OCI-LY7 (cell line): ENCODE measurements around the gene LIMK1. TPM values are rescaled to one million over a fixed set of nuclear protein-coding genes. Genes with fewer than 3 reads are reported as not detected.

Experiments
- BruUV-seq: library from RNA; stranded (reverse); fragments of 400-500 nt; replicated peaks from 2 replicates; lab custom pipeline; 2021; lab: Mats Ljungman, UMichigan
- CTCF ChIA-PET: fragments of 300-600 bp; sonication (Branson Sonifier 250); formaldehyde crosslinking; loops from one replicate; lab custom pipeline; 2022; ENCODE audit warnings: antibody characterized with exemption; ENCODE audit not compliant: unreplicated experiment; lab: Charles Lee
- POLR2A ChIA-PET: fragments of 300-600 bp; sonication (Branson Sonifier 250); formaldehyde crosslinking; loops from one replicate; lab custom pipeline; 2022; ENCODE audit warnings: antibody characterized with exemption; lab: Charles Lee
- DNase-seq: peaks from one replicate; pipeline ENCODE4 v3.0.0-alpha.2; 2015; ENCODE audit warnings: low spot score
- H2AFZ ChIP-seq: fragments of 200-600 bp; sonication (generic), shearing (Covaris generic); 2 replicates; pipeline ENCODE4 v1.6.1; 2014; ENCODE audit warnings: mild to moderate bottlenecking, antibody characterized with exemption, low read length, moderate library complexity
- H3K27ac ChIP-seq: fragments of 200-600 bp; sonication (generic); 2 replicates; pipeline ENCODE4 v1.5.1; 2014; ENCODE audit warnings: mixed run types, low read depth, mild to moderate bottlenecking, moderate library complexity, low read length, inconsistent platforms; ENCODE audit not compliant: poor library complexity, severe bottlenecking
- H3K36me3 ChIP-seq: fragments of 200-600 bp; sonication (generic); 2 replicates; pipeline ENCODE4 v1.6.1; 2014; ENCODE audit warnings: mild to moderate bottlenecking, antibody characterized with exemption, low read length, moderate library complexity, mixed read lengths; ENCODE audit not compliant: insufficient read depth
- H3K4me1 ChIP-seq: fragments of 200-600 bp; sonication (generic); 2 replicates; pipeline ENCODE4 v1.5.1; 2014; ENCODE audit warnings: mild to moderate bottlenecking, low read length; ENCODE audit not compliant: insufficient read depth, poor library complexity, severe bottlenecking
- H3K4me2 ChIP-seq: fragments of 200-600 bp; sonication (generic); 2 replicates; pipeline ENCODE4 v1.6.1; 2014; ENCODE audit warnings: mild to moderate bottlenecking, low read length
- H3K4me3 ChIP-seq: fragments of 200-600 bp; sonication (generic); 2 replicates; pipeline ENCODE4 v1.5.1; 2014; ENCODE audit warnings: mild to moderate bottlenecking, low read depth, low read length; ENCODE audit not compliant: poor library complexity, severe bottlenecking
- H3K79me2 ChIP-seq: fragments of 200-600 bp; sonication (generic); 2 replicates; pipeline ENCODE4 v1.6.1; 2016; ENCODE audit warnings: low read depth, mild to moderate bottlenecking, low read length, moderate library complexity, mixed read lengths; ENCODE audit not compliant: insufficient read depth
- H3K9me2 ChIP-seq: fragments of 200-600 bp; sonication (generic); 2 replicates; pipeline ENCODE4 v1.6.1; 2016; ENCODE audit warnings: mild to moderate bottlenecking, low read length, mixed read lengths; ENCODE audit not compliant: insufficient read depth
- H3K9me3 ChIP-seq: fragments of 200-600 bp; sonication (generic); 2 replicates; pipeline ENCODE4 v1.6.1; 2014; ENCODE audit warnings: mild to moderate bottlenecking, mixed run types, low read length, mixed read lengths
- H4K20me1 ChIP-seq: fragments of 200-600 bp; sonication (generic); 2 replicates; pipeline ENCODE4 v1.6.1; 2014; ENCODE audit warnings: mild to moderate bottlenecking, antibody characterized with exemption, low read length, moderate library complexity, mixed read lengths; ENCODE audit not compliant: insufficient read depth
- CTCF ChIP-seq: fragments of 200-600 bp; sonication (generic); conservative IDR thresholded peaks from 2 replicates; pipeline ENCODE4 v1.5.1; 2014; ENCODE audit warnings: mild to moderate bottlenecking, antibody characterized with exemption, low read length, moderate library complexity, mixed read lengths
- EZH2phosphoT487 ChIP-seq: fragments of 200-600 bp; sonication (generic); IDR thresholded peaks from 2 replicates; pipeline ENCODE4 v1.6.1; 2018; ENCODE audit warnings: low read depth, borderline replicate concordance, mild to moderate bottlenecking, mixed run types, antibody characterized with exemption, low read length, moderate library complexity, mixed read lengths
- intact Hi-C: fragments of 100-400 bp; cut with micrococcal nuclease; formaldehyde crosslinking; loops from one replicate; pipeline ENCODE4 v1.10.0; 2022; ENCODE audit not compliant: unreplicated experiment
- total RNA-seq, 2 experiments: library from RNA; depleted of rRNA in 1 of 2; stranded (reverse); fragments of >200 nt in 1 of 2; shearing (Covaris generic) in 1 of 2; gene quantifications; 2 replicates each; pipeline ENCODE4 v1.2.3, GENCODE V29; 2014 to 2022

The LIMK1 gene
- total RNA-seq, 2 experiments from 2014 or later = 31.7 to 67.3 TPM

DNA sequence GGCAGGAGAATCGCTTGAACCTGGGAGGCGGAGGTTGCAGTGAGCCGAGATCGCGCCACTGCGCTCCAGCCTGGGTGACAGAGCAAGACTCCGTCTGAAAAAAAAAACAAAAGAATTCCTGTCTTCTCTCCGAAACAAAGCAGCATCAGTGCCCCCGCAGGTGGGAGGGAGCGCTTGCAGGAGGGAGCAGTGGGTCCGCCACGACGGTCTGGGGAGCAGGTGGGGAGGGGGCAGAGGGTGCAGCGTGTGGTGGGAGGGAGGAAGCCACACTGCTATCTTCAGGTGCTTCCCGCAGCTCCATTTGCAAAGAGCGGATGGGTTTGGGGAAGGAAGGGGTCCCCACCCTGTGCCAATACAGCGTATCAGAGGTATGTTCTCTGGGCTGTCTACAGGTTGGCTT, 31.7 kb downstream of the LIMK1 start:
- ChIA-PET CTCF (no interaction called here), POLR2A (no interaction called here)
- no peak overlapping the region for H3K27ac ChIP-seq
- no peaks in the 10 kb centered on the region for H3K9me2 ChIP-seq
- TF ChIP-seq EZH2phosphoT487 (no peak), CTCF (peak; percentile 43)
- no TSS peak for BruUV-seq
- no peak overlapping the region for H2AFZ ChIP-seq
- no peak for DNase-seq
- intact Hi-C loops = no loop called here
- no peak overlapping the region for H3K4me3 ChIP-seq
- no peak overlapping the region for H3K4me2 ChIP-seq
- peaks cover 84% of the 10 kb centered on the region for H3K36me3 ChIP-seq
- no peaks in the 10 kb centered on the region for H3K9me3 ChIP-seq
- H3K79me2 ChIP-seq = no peaks in the 10 kb centered on the region
- H3K4me1 ChIP-seq = no peaks in the 10 kb centered on the region
- H4K20me1 ChIP-seq = no peaks in the 10 kb centered on the region

DNA sequence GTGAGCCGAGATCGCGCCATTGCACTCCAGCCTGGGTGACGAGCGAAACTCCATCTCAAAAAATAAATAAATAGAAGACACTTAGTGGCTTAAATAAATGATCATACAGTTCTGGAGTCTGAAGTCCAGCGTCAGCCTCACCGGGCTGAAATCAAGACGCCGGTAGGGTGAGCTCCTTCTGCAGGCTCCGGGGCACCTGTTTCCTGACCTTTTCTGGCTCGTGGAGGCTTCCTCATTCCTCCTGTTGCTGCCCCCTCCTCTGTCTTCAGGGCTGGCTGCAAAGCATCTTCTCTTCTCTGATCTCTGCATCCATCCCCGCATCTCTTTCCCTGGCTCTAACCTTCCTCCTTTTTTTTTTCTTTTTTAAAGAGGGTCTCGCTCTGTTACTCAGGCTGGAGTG, 32.8 kb downstream of the LIMK1 start:
- H3K9me2 ChIP-seq = no peaks in the 10 kb centered on the region
- H3K4me3 ChIP-seq = no peak overlapping the region
- H3K4me1 ChIP-seq = no peaks in the 10 kb centered on the region
- no peak overlapping the region for H3K27ac ChIP-seq
- H3K79me2 ChIP-seq = no peaks in the 10 kb centered on the region
- DNase-seq = no peak
- CTCF ChIA-PET = interaction anchor here (0.5 kb wide), 1 partner anchor 11 kb away, joined by 4 read pairs; no protein-coding TSS in a partner anchor
- intact Hi-C loops = no loop called here
- no peak overlapping the region for H3K4me2 ChIP-seq
- H3K9me3 ChIP-seq = no peaks in the 10 kb centered on the region
- H4K20me1 ChIP-seq = no peaks in the 10 kb centered on the region
- BruUV-seq = no TSS peak
- peaks cover 84% of the 10 kb centered on the region for H3K36me3 ChIP-seq
- TF ChIP-seq CTCF (no peak), EZH2phosphoT487 (no peak)
- POLR2A ChIA-PET = interaction anchor here (0.7 kb wide), 1 partner anchor 1624 kb away, joined by 3 read pairs; no protein-coding TSS in a partner anchor
- H2AFZ ChIP-seq = no peak overlapping the region

GRCh38 chr7:74119831-74120230, 36.2 kb downstream of the LIMK1 start:
- BruUV-seq = no TSS peak
- DNase-seq = no peak
- H3K27ac ChIP-seq = no peak overlapping the region
- H3K4me2 ChIP-seq = no peak overlapping the region
- TF ChIP-seq CTCF = no peak
- TF ChIP-seq EZH2phosphoT487 = no peak
- H3K79me2 ChIP-seq = no peaks in the 10 kb centered on the region
- ChIA-PET POLR2A (interaction anchor here (0.6 to 0.7 kb wide), 2 partner anchors 41 to 52 kb away, joined by 3 to 4 read pairs; no protein-coding TSS in a partner anchor), CTCF (no interaction called here)
- H3K9me2 ChIP-seq = no peaks in the 10 kb centered on the region
- intact Hi-C loops = no loop called here
- H3K4me3 ChIP-seq = no peak overlapping the region
- H4K20me1 ChIP-seq = no peaks in the 10 kb centered on the region
- peaks cover 69% of the 10 kb centered on the region for H3K36me3 ChIP-seq
- H3K9me3 ChIP-seq = no peaks in the 10 kb centered on the region
- no peak overlapping the region for H2AFZ ChIP-seq
- no peaks in the 10 kb centered on the region for H3K4me1 ChIP-seq
